22Rv1 (cell line): ENCODE measurements around the gene SFXN3.
A peak's percentile ranks its signal among the peaks of the same experiment; 100 is the strongest.

ENCODE experiments used
- H3K27ac ChIP-seq: fragments of 450-650 bp; 2 replicates; pipeline ENCODE4 v1.5.1; 2017
- CTCF ChIP-seq: fragments of 450-650 bp; IDR thresholded peaks from 2 replicates; pipeline ENCODE4 v1.5.1; 2017; ENCODE audit warnings: mild to moderate bottlenecking
- ZFX ChIP-seq: fragments of 450-650 bp; IDR thresholded peaks from 2 replicates; pipeline ENCODE4 v1.6.1; 2017; ENCODE audit warnings: antibody characterized with exemption, borderline replicate concordance

SFXN3 gene

GRCh38 chr10:101040061-101040460 lies 9.0 kb downstream of the SFXN3 start:
- TF ChIP-seq ZFX, result no peak
- TF ChIP-seq CTCF, result no peak
- H3K27ac ChIP-seq, result peak overlapping the region; percentile 99; the same call in 1 of the 2 replicates

DNA sequence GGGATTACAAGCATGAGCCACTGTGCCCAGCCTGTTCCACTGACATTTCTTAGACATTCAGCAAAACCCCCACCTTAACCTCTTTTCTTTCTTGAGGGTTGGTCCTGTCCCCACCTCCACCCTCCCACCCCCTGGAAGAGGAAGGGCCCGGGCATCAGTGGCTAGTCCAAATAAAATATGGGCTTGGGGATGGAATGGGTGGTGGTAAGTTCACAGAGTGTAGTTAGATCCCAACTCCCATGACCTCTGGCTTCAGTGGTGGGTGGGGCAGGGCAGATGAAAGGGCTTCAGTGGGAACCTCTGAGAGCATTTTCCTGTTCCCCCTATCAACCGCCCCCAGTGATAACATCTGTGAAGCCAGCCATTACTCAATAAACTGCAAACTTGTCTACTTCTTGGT lies 9.8 kb downstream of the SFXN3 start:
- no peak for TF ChIP-seq ZFX
- no peak for TF ChIP-seq CTCF
- H3K27ac ChIP-seq, result peak overlapping the region; percentile 99

DNA sequence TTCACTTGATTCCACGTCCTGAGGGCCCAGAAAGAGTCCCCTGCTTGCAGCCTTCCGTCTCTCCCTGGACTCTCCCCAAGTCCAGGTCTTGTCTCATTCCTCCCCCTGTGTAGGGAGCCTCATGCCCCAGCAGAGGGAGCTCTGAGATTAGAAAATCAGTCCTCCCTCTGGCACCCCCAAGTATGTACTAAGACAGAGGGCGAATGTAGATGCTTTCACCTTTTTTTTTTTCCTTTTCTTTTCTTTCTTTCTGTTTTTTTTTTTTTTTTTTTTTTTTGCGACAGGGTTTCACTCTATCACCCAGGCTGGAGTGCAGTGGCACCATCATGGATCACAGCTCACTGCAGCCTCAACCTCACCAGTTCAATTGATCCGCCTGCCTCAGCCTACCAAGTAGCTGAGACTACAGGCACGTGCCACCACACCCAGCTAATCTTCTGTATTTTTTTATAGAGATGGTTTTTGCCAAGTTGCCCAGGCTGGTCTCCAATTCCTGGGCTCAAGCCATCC lies 10.3 kb downstream of the SFXN3 start:
- peak overlapping the region; percentile 99 for H3K27ac ChIP-seq
- TF ChIP-seq CTCF (peak; percentile 81), ZFX (no peak)

GRCh38 chr10:101042118-101042517 lies 11.1 kb downstream of the SFXN3 start:
- H3K27ac ChIP-seq, result peak overlapping the region; percentile 99
- TF ChIP-seq ZFX (no peak), CTCF (no peak)

DNA sequence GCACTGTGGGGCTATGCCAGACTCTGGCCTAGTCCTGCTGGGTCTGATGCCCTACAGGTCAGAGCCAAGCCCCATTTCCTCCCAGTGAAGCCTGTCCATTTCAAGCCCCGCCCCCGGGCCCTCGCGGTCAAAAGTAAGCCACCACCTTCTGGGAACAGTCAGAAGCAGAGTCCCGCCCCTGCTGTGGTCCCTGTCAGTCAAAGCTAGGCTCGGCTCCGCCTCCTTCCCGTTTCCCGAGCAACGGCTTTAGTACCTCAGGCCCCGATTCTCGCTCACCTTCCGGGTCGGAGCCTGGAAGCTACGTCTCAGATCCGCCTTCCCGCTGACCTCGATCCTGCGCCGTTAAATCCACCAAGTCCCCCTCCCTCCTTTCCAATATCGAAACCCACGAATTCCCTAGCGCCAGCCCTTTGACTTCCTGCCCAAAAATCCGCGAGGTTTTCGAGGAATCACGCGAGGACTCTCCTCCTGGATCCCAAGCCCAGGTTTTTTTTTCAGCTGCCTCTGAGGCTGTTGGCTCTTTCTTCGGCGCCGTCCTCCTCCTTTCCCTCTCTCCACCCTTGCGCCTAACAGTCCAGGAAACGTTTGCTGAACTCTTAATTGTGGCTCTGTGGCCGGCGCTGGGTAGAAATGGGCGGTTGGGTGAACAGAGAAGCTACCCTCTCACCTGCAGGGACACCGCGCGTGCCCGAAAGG lies 11.8 kb downstream of the SFXN3 start:
- no peak for TF ChIP-seq ZFX
- no peak for TF ChIP-seq CTCF
- H3K27ac ChIP-seq, result peak overlapping the region; percentile 99

GRCh38 chr10:101043363-101043707 lies 12.3 kb downstream of the SFXN3 start:
- peak overlapping the region; percentile 99 for H3K27ac ChIP-seq
- TF ChIP-seq CTCF (no peak), ZFX (no peak)

DNA sequence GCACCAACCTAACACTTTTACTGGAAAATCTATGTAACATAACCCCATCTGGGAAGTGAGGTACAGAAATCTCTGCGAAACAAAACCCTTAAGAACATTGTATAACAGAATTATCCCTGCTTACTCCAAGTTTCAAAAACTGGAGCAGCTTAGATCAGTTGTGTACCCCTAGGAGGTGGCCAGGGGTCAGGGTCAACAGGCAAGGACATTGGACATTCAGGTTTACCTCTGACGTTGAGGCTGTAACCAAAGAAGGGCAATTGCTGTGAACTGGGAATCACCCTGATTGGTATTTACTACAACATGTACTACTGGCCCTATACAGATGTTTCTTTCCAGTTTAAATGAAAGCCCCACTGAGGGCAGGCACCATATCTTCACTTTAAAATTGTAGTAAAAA lies 13.1 kb downstream of the SFXN3 start:
- peak overlapping the region; percentile 99 for H3K27ac ChIP-seq
- TF ChIP-seq ZFX, result no peak
- no peak for TF ChIP-seq CTCF
